OCI-LY3 (cell line): Measurements from ENCODE around the gene CPS1.

ENCODE experiments used
- H2AFZ ChIP-seq: fragments of 200-600, 300-600 bp; shearing (Covaris generic); 2 replicates; pipeline ENCODE4 v1.6.0; 2014; ENCODE audit warnings: antibody characterized with exemption, low read depth, low read length
- H3K27ac ChIP-seq: fragments of 200-600, 300-600 bp; sonication (generic); 2 replicates; pipeline ENCODE4 v1.5.1; 2014; ENCODE audit warnings: mild to moderate bottlenecking, low read length, moderate library complexity, mixed read lengths
- H3K27me3 ChIP-seq: fragments of 200-600, 300-600 bp; sonication (generic); 2 replicates; pipeline ENCODE4 v1.6.1; 2014; ENCODE audit warnings: low read depth, low read length, mixed read lengths
- H3K36me3 ChIP-seq: fragments of 200-600, 300-600 bp; sonication (generic); replicated peaks from 2 replicates; pipeline ENCODE3; 2014; ENCODE audit warnings: low read depth, low read length, mixed read lengths
- H3K4me1 ChIP-seq: fragments of 300-600, 200-600 bp; sonication (generic); 2 replicates; pipeline ENCODE4 v1.6.1; 2014; ENCODE audit warnings: low read length, mixed read lengths
- H3K4me2 ChIP-seq: fragments of 200-600, 300-600 bp; sonication (generic); 2 replicates; pipeline ENCODE4 v1.6.1; 2014; ENCODE audit warnings: low read length, mixed read lengths
- H3K4me3 ChIP-seq: fragments of 300-600, 200-600 bp; sonication (generic); 2 replicates; pipeline ENCODE4 v1.5.1; 2014; ENCODE audit warnings: antibody characterized with exemption, mild to moderate bottlenecking, low read length, moderate library complexity
- H3K79me2 ChIP-seq: fragments of 300-600, 200-600 bp; shearing (Covaris generic); 2 replicates; pipeline ENCODE4 v1.6.1; 2014; ENCODE audit warnings: mild to moderate bottlenecking, low read length, mixed read lengths
- H3K9ac ChIP-seq: fragments of 300-600, 200-600 bp; shearing (Covaris generic); 2 replicates; pipeline ENCODE4 v1.6.0; 2014; ENCODE audit warnings: mild to moderate bottlenecking, low read length, moderate library complexity
- H3K9me3 ChIP-seq: fragments of 200-600, 300-600 bp; shearing (Covaris generic); 2 replicates; pipeline ENCODE4 v1.6.1; 2014; ENCODE audit warnings: low read length, mixed read lengths; ENCODE audit not compliant: insufficient read depth
- H4K20me1 ChIP-seq: fragments of 200-600, 300-600 bp; sonication (generic); 2 replicates; pipeline ENCODE4 v1.6.1; 2016; ENCODE audit warnings: low read length, mixed read lengths; ENCODE audit not compliant: insufficient read depth
- EZH2phosphoT487 ChIP-seq: fragments of 200-600 bp; shearing (Covaris generic); IDR thresholded peaks from 2 replicates; pipeline ENCODE4 v1.6.1; 2018; ENCODE audit warnings: antibody characterized with exemption, mixed run types, low read depth
- TF ChIP-seq, protein P1 (sequence below): fragments of 200-600, 300-600 bp; sonication (generic); IDR thresholded peaks from 2 replicates; pipeline ENCODE4 v1.5.1; 2014; ENCODE audit warnings: antibody characterized with exemption, low read length, low read depth

Gene CPS1

DNA sequence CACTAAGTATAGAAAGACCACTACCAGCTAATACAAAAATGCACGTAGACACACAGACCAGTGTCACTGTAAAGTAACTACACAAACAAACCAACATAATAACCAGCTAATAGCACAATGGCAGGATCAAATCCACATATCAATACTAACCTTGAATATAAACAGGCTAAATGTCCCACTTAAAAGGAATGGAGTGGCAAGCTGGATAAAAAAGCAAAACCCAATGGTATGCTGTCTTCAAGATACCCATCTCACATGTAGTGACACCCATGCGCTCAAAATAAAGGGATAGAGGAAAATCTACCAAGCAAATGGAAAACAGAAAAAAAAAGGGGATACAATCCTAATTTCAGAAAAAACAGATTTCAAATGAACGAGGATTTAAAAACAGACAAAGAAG is 41.8 kb downstream of the CPS1 start:
- H3K4me2 ChIP-seq = no peak overlapping the region
- no peak overlapping the region for H3K4me3 ChIP-seq
- H3K79me2 ChIP-seq = no peaks in the 10 kb centered on the region
- no peaks in the 10 kb centered on the region for H3K4me1 ChIP-seq
- H3K36me3 ChIP-seq = no peaks in the 10 kb centered on the region
- H3K27me3 ChIP-seq = no peaks in the 10 kb centered on the region
- H3K9ac ChIP-seq = no peak overlapping the region
- H3K27ac ChIP-seq = no peak overlapping the region
- no peaks in the 10 kb centered on the region for H3K9me3 ChIP-seq
- no peak overlapping the region for H2AFZ ChIP-seq
- TF ChIP-seq, protein P1, sequence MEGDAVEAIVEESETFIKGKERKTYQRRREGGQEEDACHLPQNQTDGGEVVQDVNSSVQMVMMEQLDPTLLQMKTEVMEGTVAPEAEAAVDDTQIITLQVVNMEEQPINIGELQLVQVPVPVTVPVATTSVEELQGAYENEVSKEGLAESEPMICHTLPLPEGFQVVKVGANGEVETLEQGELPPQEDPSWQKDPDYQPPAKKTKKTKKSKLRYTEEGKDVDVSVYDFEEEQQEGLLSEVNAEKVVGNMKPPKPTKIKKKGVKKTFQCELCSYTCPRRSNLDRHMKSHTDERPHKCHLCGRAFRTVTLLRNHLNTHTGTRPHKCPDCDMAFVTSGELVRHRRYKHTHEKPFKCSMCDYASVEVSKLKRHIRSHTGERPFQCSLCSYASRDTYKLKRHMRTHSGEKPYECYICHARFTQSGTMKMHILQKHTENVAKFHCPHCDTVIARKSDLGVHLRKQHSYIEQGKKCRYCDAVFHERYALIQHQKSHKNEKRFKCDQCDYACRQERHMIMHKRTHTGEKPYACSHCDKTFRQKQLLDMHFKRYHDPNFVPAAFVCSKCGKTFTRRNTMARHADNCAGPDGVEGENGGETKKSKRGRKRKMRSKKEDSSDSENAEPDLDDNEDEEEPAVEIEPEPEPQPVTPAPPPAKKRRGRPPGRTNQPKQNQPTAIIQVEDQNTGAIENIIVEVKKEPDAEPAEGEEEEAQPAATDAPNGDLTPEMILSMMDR = no peak
- TF ChIP-seq EZH2phosphoT487 = no peak
- H4K20me1 ChIP-seq = no peaks in the 10 kb centered on the region

DNA sequence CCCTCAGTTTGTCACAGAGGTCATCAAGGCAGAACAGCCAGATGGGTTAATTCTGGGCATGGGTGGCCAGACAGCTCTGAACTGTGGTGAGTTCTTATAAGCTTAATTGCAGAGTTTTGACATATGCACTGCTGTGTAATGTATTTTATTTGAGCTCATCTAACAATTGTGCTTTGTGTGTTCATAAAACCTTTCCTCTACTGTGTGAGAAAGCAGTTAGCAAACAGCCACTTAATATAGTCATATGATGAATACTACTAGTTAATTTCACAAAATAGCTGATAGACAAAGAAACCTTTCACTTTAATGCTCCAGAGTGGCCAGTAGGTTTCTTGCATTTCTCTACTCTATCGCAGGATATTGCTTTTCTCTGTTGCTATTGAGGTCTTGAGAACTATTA is 43.1 kb downstream of the CPS1 start:
- H3K79me2 ChIP-seq = no peaks in the 10 kb centered on the region
- no peak overlapping the region for H3K9ac ChIP-seq
- TF ChIP-seq, protein P1 = no peak
- no peak for TF ChIP-seq EZH2phosphoT487
- no peaks in the 10 kb centered on the region for H3K36me3 ChIP-seq
- H3K27me3 ChIP-seq = no peaks in the 10 kb centered on the region
- H2AFZ ChIP-seq = no peak overlapping the region
- H3K4me3 ChIP-seq = no peak overlapping the region
- no peaks in the 10 kb centered on the region for H3K4me1 ChIP-seq
- H3K27ac ChIP-seq = no peak overlapping the region
- no peak overlapping the region for H3K4me2 ChIP-seq
- H4K20me1 ChIP-seq = no peaks in the 10 kb centered on the region
- H3K9me3 ChIP-seq = no peaks in the 10 kb centered on the region

DNA sequence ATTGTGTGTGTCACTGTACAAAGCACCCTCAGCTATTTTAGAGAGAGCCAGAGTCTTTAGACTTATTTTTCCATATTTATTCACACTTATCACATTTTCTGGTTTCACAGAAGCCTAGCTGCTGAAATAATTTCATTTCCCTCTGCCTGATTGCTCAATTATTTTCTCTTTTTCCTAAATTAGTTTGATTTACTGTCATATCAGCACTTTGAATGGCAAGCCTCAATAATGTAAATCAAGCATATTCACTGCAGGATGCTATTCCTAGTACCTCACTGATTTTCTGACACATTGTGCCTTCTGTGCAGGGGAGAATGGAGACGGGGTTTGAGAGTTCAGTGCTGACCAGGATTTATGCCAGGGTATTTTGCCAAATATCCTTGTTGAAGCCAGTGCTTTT is 48.3 kb downstream of the CPS1 start:
- H3K9ac ChIP-seq = no peak overlapping the region
- no peak overlapping the region for H3K4me3 ChIP-seq
- TF ChIP-seq, protein P1 = no peak
- TF ChIP-seq EZH2phosphoT487 = no peak
- H3K36me3 ChIP-seq = no peaks in the 10 kb centered on the region
- H3K9me3 ChIP-seq = no peaks in the 10 kb centered on the region
- H3K27me3 ChIP-seq = no peaks in the 10 kb centered on the region
- no peaks in the 10 kb centered on the region for H3K4me1 ChIP-seq
- H4K20me1 ChIP-seq = no peaks in the 10 kb centered on the region
- no peak overlapping the region for H3K27ac ChIP-seq
- no peak overlapping the region for H2AFZ ChIP-seq
- H3K79me2 ChIP-seq = no peaks in the 10 kb centered on the region
- no peak overlapping the region for H3K4me2 ChIP-seq

DNA sequence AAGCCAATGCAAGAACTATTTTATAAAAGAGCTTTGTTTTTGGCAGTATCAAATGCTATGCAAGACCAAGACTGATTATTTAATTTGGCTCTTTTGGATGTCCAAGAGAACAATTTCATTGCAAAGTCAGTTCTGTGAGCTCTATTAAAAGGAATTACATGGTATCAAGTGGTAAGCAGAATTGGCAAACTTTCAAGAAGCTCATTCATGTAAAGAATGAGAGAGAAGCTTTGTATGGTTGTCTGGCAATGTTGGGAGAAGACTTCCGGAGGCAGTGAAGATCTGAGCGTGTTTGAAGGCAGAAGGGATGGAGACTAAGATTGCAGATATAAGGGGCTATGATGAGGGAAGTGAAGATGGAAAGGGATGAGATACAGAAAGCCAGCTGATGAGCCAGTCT is 49.6 kb downstream of the CPS1 start:
- H2AFZ ChIP-seq = no peak overlapping the region
- H3K4me2 ChIP-seq = no peak overlapping the region
- H3K79me2 ChIP-seq = no peaks in the 10 kb centered on the region
- no peaks in the 10 kb centered on the region for H4K20me1 ChIP-seq
- H3K9me3 ChIP-seq = no peaks in the 10 kb centered on the region
- H3K27ac ChIP-seq = no peak overlapping the region
- TF ChIP-seq, protein P1 = no peak
- TF ChIP-seq EZH2phosphoT487 = no peak
- H3K4me1 ChIP-seq = peaks cover 2% of the 10 kb centered on the region
- no peaks in the 10 kb centered on the region for H3K27me3 ChIP-seq
- H3K36me3 ChIP-seq = no peaks in the 10 kb centered on the region
- H3K4me3 ChIP-seq = no peak overlapping the region
- no peak overlapping the region for H3K9ac ChIP-seq
